HG02943 (cell line): ENCODE data around the gene RGSL1.

Source experiments
- ATAC-seq: cut with Tn5 transposase; IDR thresholded peaks from one replicate; pipeline ENCODE4 v1.9.1; 2021; ENCODE audit warnings: mild to moderate bottlenecking, low read depth, moderate library complexity; ENCODE audit not compliant: unreplicated experiment

Gene RGSL1

GRCh38 chr1:182586380-182586779 is 136.4 kb downstream of the RGSL1 start:
- ATAC-seq = no peak

DNA sequence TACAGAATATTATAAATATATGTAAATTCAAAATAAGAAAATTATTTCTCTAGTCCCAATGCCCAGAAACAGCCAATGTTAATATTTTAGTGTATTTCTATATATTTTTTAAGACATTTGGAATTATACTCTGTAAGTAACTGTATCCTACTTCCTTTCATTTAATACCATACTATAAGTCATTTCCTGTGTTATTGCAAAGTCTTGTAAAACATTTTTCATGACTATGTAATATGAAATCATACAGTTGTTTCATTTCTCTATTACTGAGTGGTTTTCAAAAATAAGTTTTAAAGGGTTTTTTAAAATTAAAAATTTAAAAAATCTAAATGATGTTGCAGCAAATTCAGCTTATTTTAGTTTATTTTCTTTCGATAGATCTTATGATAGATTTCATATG is 137.1 kb downstream of the RGSL1 start:
- no peak for ATAC-seq

GRCh38 chr1:182587666-182588499 is 137.9 kb downstream of the RGSL1 start:
- ATAC-seq = peak; percentile 35

DNA sequence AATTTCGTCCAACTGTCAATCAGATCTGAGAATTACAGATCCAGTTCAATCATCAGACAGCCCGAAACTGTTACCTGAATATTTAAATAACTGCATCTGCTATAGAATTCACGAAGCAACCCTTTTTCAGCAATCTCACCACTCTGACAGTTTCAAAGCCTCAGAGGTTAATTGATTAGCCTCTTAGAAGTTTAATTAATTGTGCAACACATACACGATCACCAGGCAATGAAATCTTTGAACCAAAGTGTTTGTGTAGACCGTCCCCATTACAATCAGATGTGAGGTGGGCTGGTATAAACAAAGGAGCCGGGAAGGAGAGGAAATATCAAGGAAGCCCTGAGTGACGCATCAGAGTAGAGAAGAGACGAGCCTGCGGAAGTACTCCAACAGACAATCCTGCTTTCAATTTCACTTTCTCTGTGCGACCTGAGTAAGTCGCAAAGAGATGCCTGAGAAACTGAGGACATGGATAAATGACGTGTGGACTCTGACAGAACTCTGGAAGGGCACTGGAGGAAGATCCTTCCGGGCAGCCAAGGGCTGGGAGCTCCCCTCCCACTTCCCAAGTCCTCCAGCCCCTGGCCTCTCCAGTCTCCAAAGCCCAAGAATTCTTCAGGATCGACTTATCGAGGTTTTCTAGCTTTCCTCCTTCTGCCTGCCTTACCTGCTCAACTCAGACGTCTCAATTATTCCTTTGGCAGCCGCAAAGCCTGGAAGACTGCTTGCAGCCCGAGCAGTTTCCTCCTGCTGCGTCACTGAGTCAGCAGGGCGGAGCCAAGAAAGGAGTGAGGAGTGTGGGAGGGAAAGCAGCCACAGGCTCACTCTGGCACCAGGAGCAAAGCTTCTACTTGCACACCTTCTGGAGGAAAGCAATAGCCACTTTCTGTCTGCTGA is 138.8 kb downstream of the RGSL1 start, which contains the start of gene RNASEL:
RNASEL (minus strand) TSS at position 757 of the 897 bp plus-strand sequence. CDS start 2,450 bp downstream, outside the sequence.
- peak; percentile 82 for ATAC-seq

DNA sequence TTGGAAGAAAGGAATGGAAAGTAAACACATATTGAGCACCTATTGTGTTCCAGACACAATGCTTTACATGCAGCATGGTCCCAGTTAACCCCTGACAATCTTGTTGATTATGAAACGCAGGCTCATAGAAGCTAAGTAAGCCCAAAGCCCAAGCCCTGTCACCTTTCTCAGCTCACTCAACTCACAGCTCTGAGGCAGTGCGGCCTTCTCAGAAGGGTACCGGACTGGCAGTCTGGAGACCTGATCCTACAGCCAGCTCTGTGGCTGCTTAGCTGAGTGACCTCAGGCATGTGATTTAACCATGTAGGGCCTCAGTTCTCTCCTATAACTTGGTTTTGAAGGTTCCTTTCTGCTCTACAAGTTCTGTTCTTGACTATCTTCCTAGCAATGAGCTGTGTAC is 139.6 kb downstream of the RGSL1 start:
- no peak for ATAC-seq

DNA sequence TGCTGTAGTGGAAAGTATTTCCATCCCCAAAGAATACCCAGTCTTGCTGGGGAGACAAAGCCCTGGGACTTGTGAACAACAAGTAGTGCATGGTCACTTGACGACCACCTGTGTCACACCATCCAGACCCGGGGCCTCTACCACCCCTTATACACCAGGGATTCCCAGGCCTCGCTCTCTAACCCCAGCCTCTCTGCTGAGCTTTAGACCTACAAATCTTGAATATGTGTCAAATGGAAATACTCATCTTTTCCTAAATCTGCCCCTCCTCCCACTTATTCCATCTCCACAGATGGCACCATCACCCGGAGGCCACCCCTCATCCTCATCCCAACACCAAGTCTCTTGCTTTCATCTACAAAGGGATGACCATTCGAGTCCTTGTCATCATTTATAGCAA is 140.0 kb downstream of the RGSL1 start:
- no peak for ATAC-seq

DNA sequence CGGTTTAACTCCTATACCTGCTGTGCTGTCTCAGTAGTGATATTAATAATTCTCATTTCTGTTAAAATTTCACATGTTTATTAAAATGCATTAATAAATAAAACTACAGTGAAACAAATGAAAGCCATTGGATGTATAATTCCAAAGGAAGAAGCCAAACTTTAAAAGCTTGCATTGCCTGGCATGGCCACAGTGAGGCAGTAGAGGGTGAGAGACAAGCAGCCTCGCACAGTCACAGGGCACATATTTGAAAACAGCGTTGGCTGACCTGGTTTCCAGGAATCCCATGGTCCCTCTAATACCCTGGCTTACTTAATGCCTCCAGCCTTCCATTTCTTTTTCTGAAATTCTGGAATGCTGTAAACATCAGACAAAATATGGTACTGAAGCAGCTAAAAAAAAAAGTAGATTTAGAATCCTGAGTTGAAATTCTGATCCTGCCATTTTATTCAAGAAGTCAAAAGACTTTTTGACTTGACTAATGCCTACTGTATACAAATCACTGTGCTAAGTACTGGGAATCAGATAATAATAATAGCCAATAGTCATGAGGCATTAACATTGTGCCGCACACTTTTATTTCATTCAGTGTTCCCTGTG is 145.8 kb downstream of the RGSL1 start:
- no peak for ATAC-seq

- ATAC-seq = no peak
Measured at GRCh38 chr1:182596934-182597333, 147.0 kb downstream of the RGSL1 start.

- ATAC-seq = no peak
Measured at GRCh38 chr1:182598296-182598695, 148.3 kb downstream of the RGSL1 start.

DNA sequence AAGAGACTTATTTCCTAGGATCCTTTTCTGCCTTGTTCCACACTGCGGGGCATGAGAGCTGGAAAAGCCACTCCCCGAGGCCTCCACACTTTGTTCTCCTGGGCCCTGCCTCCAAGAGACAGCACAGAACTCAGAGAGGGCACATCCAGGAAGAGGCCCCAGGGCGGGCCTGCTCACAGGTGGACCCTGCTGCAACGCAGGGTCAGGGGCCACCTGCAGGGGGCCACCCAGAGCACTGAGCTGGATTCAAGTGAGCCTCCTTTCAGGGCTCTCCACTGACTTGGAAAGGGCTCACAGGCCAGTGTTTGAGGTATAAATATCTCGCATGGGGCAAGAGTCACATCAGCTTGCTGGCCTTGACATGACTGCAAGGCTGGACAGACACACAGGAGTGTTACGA is 149.4 kb downstream of the RGSL1 start:
- no peak for ATAC-seq

DNA sequence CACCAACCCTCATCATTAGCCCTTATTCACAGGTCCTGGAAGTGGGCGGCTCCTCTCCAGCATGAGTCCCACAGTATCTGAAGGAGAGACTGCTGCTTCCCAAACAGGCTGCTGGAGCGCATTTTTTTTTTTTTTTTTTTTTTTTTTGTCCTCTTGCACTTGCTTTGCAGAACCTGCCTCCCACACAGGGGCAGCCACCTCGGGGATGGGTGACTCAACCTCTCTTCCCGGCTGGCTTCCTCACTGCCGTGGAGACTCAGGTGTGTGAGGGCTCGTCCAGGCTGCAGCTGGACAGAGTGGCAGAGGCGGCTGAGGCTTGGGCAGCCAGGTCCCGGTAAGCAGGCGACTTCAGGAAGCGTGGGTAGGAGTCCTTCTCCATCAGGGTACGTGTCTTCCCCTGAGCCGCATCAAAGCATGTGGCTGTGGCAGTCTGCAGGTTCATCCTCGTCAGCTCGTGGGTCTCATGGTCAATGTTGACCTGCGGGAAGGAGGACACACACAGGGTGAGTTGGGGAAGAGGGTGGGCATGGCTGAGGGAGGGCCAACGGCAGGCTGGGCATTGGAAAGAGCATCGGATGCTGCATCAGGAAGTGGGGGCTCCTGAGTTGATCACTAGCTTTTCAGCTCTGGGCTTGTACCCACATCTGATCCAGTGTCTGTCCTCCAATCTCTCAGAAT is 150.2 kb downstream of the RGSL1 start:
- no peak for ATAC-seq

GRCh38 chr1:182600745-182601415 is 150.9 kb downstream of the RGSL1 start:
- ATAC-seq = no peak

- no peak for ATAC-seq
Measured at GRCh38 chr1:182601416-182601786, 151.5 kb downstream of the RGSL1 start.

- no peak for ATAC-seq
Measured at GRCh38 chr1:182601913-182602312, 152.0 kb downstream of the RGSL1 start.

DNA sequence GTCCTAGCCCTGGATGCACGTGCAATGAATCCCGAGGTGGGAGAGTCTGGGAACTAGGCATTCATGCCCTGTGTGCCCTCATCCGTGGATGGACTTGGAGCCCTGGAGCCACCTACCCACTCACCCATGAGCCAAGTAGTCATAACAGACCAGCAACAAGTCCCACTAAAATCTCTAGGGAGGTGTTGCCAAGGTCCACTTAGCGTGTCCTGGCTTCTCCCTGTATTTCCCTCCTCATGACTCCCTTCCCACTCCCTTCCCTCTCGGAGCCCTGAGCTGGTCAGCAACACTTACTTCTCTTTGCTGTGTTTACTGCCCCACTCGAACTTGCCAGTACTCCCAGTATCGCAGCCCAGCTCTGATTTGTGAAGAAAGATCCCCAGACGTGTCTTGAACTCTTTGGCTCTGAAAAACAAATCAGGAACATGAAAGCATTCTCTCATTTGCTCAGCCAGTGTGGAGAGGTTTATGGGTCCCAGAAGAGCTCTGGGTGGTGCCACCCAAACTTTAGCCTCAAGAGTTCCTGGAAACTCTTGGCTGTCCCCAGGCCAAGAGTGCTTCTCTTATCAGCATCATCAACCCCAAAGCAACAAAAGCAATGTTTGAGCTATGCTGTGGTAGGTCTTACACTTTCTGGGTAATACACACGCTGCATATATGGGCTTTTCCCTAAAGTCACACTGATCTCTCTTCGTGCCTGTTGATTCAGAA is 153.1 kb downstream of the RGSL1 start:
- no peak for ATAC-seq

GRCh38 chr1:182603646-182604174 is 153.8 kb downstream of the RGSL1 start:
- ATAC-seq = peak; percentile 5

DNA sequence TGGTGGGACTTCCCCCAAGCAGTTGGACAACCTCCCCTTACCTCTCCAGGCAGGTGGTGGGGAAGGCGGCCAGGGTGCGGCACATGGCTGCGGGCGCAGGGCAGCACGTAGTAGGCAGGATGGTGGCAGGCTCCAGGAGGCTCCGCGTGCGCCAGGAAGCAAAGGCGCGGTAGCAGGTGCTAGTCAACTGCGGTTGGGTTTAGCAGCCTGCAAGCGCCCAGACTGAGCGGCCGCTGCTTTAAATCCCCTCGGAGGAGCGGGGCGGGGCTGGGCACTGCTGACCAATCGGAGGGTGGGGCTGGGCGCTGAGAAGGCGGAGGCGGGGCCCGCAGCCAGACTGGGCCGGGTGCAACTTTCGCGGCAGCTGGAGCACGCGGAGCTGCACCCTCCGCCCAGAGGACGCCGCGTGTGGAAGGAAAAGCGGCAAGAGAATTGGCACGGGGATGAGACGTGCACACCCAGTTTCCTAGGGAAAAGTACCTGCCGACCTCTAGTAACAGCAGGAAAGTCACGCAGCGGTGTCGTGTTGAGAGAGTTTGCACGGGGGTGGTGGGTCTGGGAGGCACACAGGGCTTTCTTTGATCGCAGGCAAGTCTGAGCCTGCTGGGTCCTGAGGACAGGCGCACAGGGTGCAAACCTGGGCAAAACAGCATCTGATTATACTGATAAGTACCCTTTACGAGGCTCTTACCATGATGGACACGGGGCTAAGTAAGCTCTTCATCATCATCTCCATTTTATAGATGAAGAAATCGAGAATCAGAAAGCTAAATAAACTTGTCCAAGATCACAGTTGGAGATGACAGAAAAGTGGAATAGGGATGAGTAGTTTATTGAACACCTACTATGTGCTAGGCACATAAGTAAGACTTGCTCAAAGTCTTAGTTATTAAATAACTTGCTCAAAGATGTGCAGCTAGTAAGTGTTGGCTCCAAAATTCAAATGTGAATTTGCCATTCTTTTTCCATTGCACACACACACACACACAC is 154.5 kb downstream of the RGSL1 start, which contains the start of gene RGS16:
RGS16 (minus strand) TSS at position 215 of the 990 bp plus-strand sequence; CDS start at position 85, 130 bp downstream.
- peak; percentile 87 for ATAC-seq

DNA sequence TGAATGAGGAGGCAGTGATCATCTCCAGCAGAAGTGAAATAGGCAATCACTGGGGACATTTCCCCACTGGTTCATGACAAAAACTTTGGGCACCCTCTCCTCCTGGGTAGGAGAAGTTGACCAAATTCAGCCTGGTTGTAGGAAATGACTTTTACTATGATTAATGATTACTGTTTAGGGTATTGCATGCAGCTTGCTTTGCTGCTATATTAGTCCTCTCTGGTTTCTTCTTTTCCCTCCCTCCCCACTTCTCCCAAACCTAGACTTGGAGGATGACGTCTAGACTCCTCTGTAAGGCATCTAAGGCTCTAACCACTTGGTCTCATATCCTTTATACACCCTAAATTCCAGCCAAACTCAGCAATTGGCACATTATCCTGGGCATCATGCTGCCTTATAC is 157.6 kb downstream of the RGSL1 start:
- no peak for ATAC-seq
